GM18867 (cell line): ENCODE results near the gene NPHP4.

Source experiments
- ATAC-seq: cut with Tn5 transposase; IDR thresholded peaks from one replicate; pipeline ENCODE4 v1.9.1; 2021; ENCODE audit warnings: mild to moderate bottlenecking, moderate library complexity; ENCODE audit not compliant: unreplicated experiment

The NPHP4 gene

GRCh38 chr1:6004412-6005123, 12.3 kb upstream of the NPHP4 start:
- ATAC-seq = no peak

DNA sequence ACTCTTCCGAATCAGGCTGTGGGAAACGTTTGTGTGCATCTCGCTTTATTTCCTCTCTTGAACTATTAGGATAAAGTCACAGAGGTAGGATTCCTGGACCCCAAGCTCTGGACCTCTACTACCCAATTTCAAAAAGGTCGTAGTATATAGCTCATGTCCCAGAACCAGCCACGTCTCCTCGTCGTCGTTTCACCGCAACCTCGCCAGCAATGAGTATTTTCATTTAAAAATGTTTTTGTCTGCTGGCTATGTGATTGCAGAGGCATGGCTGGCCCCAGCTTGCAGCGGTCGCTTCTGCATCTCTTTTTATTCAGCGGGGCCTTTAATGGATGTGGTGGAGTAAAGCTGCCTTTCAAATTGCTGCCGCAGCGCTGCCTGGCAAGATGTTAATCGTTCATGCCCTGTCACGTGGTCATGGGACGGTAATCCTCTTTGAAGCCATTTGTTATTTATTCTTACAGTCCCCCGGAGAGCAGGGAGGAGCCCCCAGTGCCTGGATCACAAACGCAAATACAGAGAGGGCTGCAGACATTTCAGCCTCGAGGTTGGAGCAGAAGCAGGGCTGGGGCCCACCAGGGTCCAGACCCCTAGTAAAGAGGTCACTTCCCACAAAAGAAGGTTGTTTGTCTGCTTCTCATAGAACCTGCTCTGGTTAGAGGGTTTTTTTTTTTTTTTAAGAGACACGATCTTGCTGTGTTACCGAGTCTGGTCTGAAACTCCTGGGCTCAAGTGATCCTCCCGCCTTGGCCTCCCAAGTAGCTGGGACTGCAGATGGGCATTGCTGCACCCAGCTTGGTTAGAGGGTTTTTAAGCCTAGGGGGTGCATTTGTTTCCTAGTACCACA, 11.6 kb upstream of the NPHP4 start:
- ATAC-seq = no peak

DNA sequence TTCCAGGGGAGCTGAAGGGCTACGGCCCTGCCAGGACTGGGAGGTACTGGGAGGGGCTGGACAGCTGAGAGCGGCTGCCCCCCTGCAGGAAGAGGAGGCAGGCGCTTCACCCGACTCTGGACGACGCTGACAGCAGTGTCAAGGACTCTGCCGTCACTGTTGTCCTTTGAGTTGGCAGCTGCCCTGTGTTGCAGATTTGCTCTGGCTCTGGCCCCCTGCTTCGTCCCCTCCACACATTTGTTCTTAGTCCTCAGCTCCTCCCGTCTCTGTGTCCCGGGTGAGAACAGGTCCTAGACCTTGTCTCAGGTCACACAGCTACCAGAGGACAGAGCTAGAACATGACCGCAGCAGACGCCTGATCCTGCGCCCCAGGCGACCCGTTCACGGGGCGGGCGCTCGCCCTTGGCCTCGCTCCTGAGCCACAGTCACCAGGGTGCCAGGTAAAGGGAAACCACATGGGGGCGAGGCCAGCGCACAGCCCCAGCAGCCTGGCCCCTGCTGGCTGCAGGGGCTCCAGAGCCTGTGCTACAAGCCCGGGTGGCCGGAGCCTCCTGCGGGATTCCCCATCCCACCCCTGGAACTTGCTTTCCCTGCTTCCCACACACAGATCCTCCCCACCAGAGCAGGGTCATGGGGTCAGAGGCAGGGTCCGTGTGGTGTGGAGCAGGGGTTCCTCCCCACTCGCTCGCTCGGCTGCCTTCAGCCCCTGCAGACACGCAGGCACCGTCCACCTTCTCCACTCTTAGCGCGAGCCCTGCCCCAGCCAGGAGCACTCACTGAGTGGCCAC, 10.7 kb upstream of the NPHP4 start:
- ATAC-seq = no peak

GRCh38 chr1:6001992-6002576, 9.9 kb upstream of the NPHP4 start:
- no peak for ATAC-seq

GRCh38 chr1:6000444-6001288, 8.4 kb upstream of the NPHP4 start:
- ATAC-seq = no peak

GRCh38 chr1:5999711-6000443, 7.7 kb upstream of the NPHP4 start:
- no peak for ATAC-seq

GRCh38 chr1:5998906-5999301, 6.7 kb upstream of the NPHP4 start:
- ATAC-seq = no peak

- no peak for ATAC-seq
Measured at GRCh38 chr1:5998051-5998905, 6.1 kb upstream of the NPHP4 start.

- ATAC-seq = no peak
Measured at GRCh38 chr1:5997316-5997715, 5.1 kb upstream of the NPHP4 start.

- no peak for ATAC-seq
Measured at GRCh38 chr1:5996641-5997270, 4.5 kb upstream of the NPHP4 start.

GRCh38 chr1:5995871-5996630, 3.8 kb upstream of the NPHP4 start:
- no peak for ATAC-seq

DNA sequence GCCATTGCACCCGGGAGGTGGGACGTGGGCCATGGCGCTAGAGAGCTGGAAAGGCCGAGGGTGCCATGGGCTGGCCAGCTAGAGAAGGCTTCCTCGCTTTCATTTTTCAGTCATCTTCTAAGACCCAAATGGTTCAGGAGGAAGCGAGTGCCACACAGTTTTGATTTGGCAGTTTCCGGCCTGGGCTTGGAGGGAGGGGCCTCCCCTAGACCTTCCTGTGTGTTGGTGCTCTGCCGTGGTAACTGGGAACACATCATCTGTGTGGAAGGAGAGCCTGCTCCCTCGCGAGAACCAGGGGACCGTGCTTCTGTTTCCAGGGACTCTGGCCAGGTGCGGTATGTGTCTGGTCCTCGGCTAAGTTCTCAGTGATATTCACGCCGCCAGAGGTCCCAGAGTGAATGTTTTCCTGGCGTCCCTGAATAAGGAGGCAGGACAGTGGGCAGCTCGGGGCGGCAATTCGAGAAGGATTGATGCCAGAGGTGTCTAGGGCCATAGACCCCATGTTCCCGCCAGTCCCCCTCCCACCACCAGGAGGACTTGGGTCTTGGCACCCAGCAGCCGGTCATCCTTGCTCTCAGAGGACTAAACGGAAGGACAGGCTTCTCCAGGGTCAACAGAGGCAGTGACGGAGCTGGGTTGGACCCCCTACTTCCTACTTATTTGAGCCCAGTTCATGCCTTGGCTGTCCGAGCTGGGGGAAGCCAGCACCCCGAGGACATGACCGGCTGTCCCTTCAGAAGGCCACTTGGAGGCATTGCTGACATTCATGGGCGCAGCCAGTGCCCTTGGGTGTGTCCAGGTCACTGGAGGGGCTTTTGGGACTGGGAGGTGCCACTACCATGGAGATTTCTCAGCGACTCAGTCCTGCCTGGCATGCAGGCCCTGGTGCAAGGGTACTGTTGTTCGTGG, 2.7 kb upstream of the NPHP4 start:
- ATAC-seq = peak; percentile 23

DNA sequence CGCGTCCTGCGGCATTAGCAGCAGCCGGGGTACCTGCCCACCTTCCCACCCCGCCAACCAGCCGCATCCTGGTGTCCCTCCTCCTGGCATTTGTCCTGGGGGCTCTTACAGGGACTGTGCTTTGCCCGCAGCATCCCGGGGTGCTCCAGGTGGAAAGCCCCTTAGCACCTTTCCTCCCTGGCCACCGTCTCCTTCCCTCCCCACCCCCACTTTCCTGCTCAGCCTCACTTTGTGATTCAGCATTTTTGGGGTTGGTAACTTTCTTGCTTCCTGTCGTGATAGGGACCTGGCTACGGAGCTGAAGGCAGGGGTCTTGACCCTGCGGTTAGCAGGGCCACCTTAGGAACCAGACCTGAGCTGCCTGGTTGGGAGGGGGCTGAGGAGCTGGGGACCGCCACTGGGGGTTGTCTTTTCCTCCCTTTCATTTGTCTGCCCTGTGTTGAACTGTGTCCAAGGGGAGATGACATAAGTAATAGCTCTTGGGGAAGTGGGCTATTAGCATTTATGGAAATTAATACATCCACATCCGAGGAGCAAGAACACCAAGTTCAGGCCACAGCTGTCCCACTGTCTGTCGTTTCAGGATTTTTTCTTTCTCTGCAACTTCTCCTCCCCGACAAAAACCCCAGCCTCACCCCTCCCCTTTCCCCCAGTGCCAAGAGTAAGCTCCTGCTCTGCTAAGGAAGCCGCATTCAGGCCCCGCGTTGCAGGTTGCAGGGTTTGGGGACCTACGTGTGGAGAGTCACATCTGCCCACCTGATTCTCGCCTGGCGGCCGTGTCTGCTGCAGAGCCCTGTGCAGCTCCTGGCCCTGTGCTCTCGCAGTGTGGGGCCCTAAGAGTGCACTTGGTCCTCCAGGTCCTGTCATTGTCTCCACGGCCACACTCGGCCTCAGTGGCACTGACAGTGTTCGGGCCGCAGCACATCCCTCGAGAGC, 1.6 kb upstream of the NPHP4 start:
- no peak for ATAC-seq

DNA sequence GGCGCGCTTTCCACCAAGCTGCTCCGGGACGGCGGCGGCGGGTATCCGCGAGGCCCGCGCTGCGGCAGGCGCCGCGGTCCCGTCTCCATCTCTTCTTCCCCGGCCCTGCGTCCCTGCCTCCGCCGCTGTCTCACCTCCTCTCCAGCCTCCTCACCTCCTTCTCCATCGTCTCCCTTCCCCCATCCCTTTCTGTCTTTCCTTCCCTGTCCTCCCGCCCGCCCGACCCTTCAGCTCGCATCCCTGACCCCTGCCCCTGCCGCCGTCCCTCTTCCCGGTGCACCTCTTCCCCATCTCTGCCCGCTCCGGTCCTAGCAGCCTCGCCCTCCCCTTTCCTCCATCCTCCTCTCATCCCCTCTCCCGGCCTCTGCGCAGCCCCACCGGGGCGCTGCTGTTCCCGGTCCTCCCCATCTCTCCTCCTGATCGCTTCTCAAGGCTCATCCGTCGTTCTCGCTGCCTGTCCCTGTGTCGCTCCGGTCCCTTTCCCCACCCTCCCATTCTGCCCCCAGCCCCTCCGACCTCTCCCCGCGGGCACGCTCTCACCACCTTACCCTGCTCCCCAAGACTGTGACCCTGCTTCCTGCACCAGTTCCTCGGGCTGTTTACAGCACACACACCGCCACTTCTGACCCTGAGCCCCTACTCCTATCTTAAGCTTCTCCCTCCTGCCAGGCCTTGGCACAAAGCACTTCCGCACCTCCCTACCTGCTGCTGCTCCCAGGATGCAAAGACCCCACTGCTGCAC, 760 bp upstream of the NPHP4 start:
- ATAC-seq = no peak
